ENCODE results near the gene MRGPRD. TPM values are rescaled to one million over a fixed set of nuclear protein-coding genes. Genes with fewer than 3 reads are reported as not detected.

Gene MRGPRD
- total RNA-seq, 1 experiment from 2014 or later = not detected

- CTCF ChIA-PET = interaction anchor here (0.6 kb wide), 2 partner anchors 28 to 588 kb away, joined by 3 to 4 read pairs; no protein-coding TSS in a partner anchor
- no peak for DNase-seq
- H3K4me1 Mint-ChIP-seq (ENCODE audit: low read depth, unreplicated experiment) = no peaks in the 10 kb centered on the region
- no peak overlapping the region for H3K4me3 Mint-ChIP-seq (ENCODE audit: low read depth, unreplicated experiment)
- H3K36me3 Mint-ChIP-seq (ENCODE audit: insufficient read depth, unreplicated experiment) = no peaks in the 10 kb centered on the region
- intact Hi-C loops (cut with micrococcal nuclease; ENCODE audit: unreplicated experiment) = no loop called here
- no peak for TF ChIP-seq CTCF (IDR thresholded peaks at IDR 0.05; ENCODE audit: unreplicated experiment)
- H3K27ac Mint-ChIP-seq (ENCODE audit: unreplicated experiment) = no peak overlapping the region
- no TSS peak for BruUV-seq (replicated peaks)
- peaks cover 40% of the 10 kb centered on the region for H3K27me3 Mint-ChIP-seq (ENCODE audit: unreplicated experiment)
- no peaks in the 10 kb centered on the region for H3K9me3 Mint-ChIP-seq (ENCODE audit: low read depth, unreplicated experiment)
These were observed 16.6 kb upstream of the MRGPRD start for GRCh38 chr11:68997124-68997994.

GRCh38 chr11:68996376-68997123 is 15.8 kb upstream of the MRGPRD start:
- no peaks in the 10 kb centered on the region for H3K4me1 Mint-ChIP-seq (ENCODE audit: low read depth, unreplicated experiment)
- no peak for DNase-seq
- CTCF ChIA-PET = no interaction called here
- intact Hi-C loops (cut with micrococcal nuclease; ENCODE audit: unreplicated experiment) = no loop called here
- H3K27me3 Mint-ChIP-seq (ENCODE audit: unreplicated experiment) = peaks cover 46% of the 10 kb centered on the region
- no peaks in the 10 kb centered on the region for H3K36me3 Mint-ChIP-seq (ENCODE audit: insufficient read depth, unreplicated experiment)
- H3K9me3 Mint-ChIP-seq (ENCODE audit: low read depth, unreplicated experiment) = no peaks in the 10 kb centered on the region
- H3K4me3 Mint-ChIP-seq (ENCODE audit: low read depth, unreplicated experiment) = no peak overlapping the region
- TF ChIP-seq CTCF (IDR thresholded peaks at IDR 0.05; ENCODE audit: unreplicated experiment) = no peak
- BruUV-seq (replicated peaks) = no TSS peak
- H3K27ac Mint-ChIP-seq (ENCODE audit: unreplicated experiment) = no peak overlapping the region

- H3K9me3 Mint-ChIP-seq (ENCODE audit: low read depth, unreplicated experiment) = no peaks in the 10 kb centered on the region
- H3K4me1 Mint-ChIP-seq (ENCODE audit: low read depth, unreplicated experiment) = no peaks in the 10 kb centered on the region
- H3K36me3 Mint-ChIP-seq (ENCODE audit: insufficient read depth, unreplicated experiment) = no peaks in the 10 kb centered on the region
- no TSS peak for BruUV-seq (replicated peaks)
- TF ChIP-seq CTCF (IDR thresholded peaks at IDR 0.05; ENCODE audit: unreplicated experiment) = no peak
- intact Hi-C loops (cut with micrococcal nuclease; ENCODE audit: unreplicated experiment) = no loop called here
- no peak for DNase-seq
- no peak overlapping the region for H3K4me3 Mint-ChIP-seq (ENCODE audit: low read depth, unreplicated experiment)
- peaks cover 48% of the 10 kb centered on the region for H3K27me3 Mint-ChIP-seq (ENCODE audit: unreplicated experiment)
- CTCF ChIA-PET = interaction anchor here (0.7 kb wide), 1 partner anchor 385 kb away, joined by 4 read pairs; no protein-coding TSS in a partner anchor
- H3K27ac Mint-ChIP-seq (ENCODE audit: unreplicated experiment) = no peak overlapping the region
These were observed 14.1 kb upstream of the MRGPRD start for GRCh38 chr11:68994894-68995285.

- Mint-ChIP-seq H3K4me3 (ENCODE audit: low read depth, unreplicated experiment) (no peak overlapping the region), H3K27me3 (ENCODE audit: unreplicated experiment) (peaks cover 42% of the 10 kb centered on the region), H3K36me3 (ENCODE audit: insufficient read depth, unreplicated experiment) (no peaks in the 10 kb centered on the region), H3K4me1 (ENCODE audit: low read depth, unreplicated experiment) (no peaks in the 10 kb centered on the region), H3K27ac (ENCODE audit: unreplicated experiment) (no peak overlapping the region), H3K9me3 (ENCODE audit: low read depth, unreplicated experiment) (no peaks in the 10 kb centered on the region)
- intact Hi-C loops (cut with micrococcal nuclease; ENCODE audit: unreplicated experiment) = no loop called here
- no peak for TF ChIP-seq CTCF (IDR thresholded peaks at IDR 0.05; ENCODE audit: unreplicated experiment)
- no peak for DNase-seq
- CTCF ChIA-PET = no interaction called here
- no TSS peak for BruUV-seq (replicated peaks)
These were observed 13.5 kb upstream of the MRGPRD start for GRCh38 chr11:68994161-68994893.

Measured in Calu3 (cell line).